Measurements from ENCODE around the gene ADARB1. TPM values are rescaled to one million over a fixed set of nuclear protein-coding genes. Genes with fewer than 3 reads are reported as not detected.

ADARB1 gene
- total RNA-seq, 1 experiment from 2014 or later, result 15.8 TPM

DNA sequence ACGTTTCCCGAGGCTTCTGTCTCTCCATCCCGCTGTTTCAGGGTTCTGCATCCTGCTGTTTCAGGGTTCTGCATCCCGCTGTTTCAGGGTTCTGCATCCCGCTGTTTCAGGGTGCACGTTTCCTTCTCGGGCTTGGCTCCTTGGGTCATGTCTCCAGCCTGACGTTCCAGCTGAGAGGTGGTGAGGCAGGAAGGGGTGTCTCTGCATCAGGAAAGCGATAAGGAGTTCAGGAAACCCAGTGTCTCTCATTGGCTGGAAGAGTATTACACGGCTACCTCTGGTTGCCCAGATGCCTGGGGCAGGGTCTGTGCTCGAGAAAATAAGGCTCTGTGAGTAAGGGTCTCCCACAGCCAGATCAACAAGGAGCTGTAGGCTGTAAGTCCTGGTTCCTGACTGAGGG is 21.1 kb downstream of the ADARB1 start:
- H3K4ac ChIP-seq (ENCODE audit: low read depth, low read length), result no peak overlapping the region
- peak overlapping the region; percentile 50 for H3K14ac ChIP-seq (ENCODE audit: insufficient read depth, low read length)
- Mint-ChIP-seq H3K27ac (no peak overlapping the region), H3K9me3 (no peaks in the 10 kb centered on the region), H3K36me3 (ENCODE audit: insufficient read depth in 1 of 3, low read depth in 3 of 3) (no peaks in the 10 kb centered on the region), H3K4me3 (no peak overlapping the region), H3K27me3 (ENCODE audit: low read depth) (no peaks in the 10 kb centered on the region; the same call in none of the 2 replicates), H3K4me1 (peaks cover 0 to 11% of the 10 kb centered on the region in 2 experiments; a peak in 1 of 4 replicates)
- H2BK15ac ChIP-seq (ENCODE audit: low read depth, low read length), result no peak overlapping the region
- no peak overlapping the region for H2AK5ac ChIP-seq (ENCODE audit: insufficient read length, low read length)
- no peaks in the 10 kb centered on the region; the same call in 1 of the 2 replicates for H3K27me3 ChIP-seq (ENCODE audit: insufficient read depth, low read length)
- H3K4me1 ChIP-seq (ENCODE audit: insufficient read depth, low read length), result no peaks in the 10 kb centered on the region
- no peak overlapping the region for H3K23ac ChIP-seq (ENCODE audit: insufficient read length, low read depth, low read length)
- no peaks in the 10 kb centered on the region for H3K79me1 ChIP-seq (ENCODE audit: insufficient read depth, low read depth, low read length, poor library complexity, severe bottlenecking)
- no peak overlapping the region for H3T11ph ChIP-seq (ENCODE audit: low read length)
- no peak overlapping the region for H3K56ac ChIP-seq (ENCODE audit: insufficient read length, low read depth, low read length)
- H3K79me2 ChIP-seq (ENCODE audit: insufficient read depth, low read length), result no peaks in the 10 kb centered on the region
- no peak overlapping the region for H2BK12ac ChIP-seq (ENCODE audit: insufficient read length, low read depth, low read length)
- WGBS (ENCODE audit: extremely low coverage, insufficient read length, low lambda C conversion rate), result no CpG with 5 or more reads among the region's 11 CpGs
- H3K9ac ChIP-seq (ENCODE audit: extremely low read depth, insufficient read length, low read length), result no peak overlapping the region
- no peak overlapping the region for H3K4me2 ChIP-seq (ENCODE audit: insufficient read depth, insufficient read length, low read length)
- H4K8ac ChIP-seq (replicated peaks; ENCODE audit: insufficient read length, low read depth, low read length), result no peak overlapping the region
- peak overlapping the region; percentile 37 for H4K91ac ChIP-seq (ENCODE audit: insufficient read length, low read depth, low read length)
- H2BK20ac ChIP-seq (ENCODE audit: low read depth, low read length, poor library complexity, severe bottlenecking), result no peak overlapping the region
- H2BK5ac ChIP-seq (ENCODE audit: insufficient read length, low read length), result no peak overlapping the region
- H3K23me2 ChIP-seq (ENCODE audit: insufficient read length, low read depth, low read length, poor library complexity, severe bottlenecking), result no peaks in the 10 kb centered on the region
- no peaks in the 10 kb centered on the region for H4K20me1 ChIP-seq (ENCODE audit: control insufficient read depth, insufficient read depth, insufficient read length)
- no peak for TF ChIP-seq CTCF (conservative IDR thresholded peaks at IDR 0.05)
- no peak overlapping the region for H2AFZ ChIP-seq (ENCODE audit: low read length)
- no peak overlapping the region for H2BK120ac ChIP-seq (ENCODE audit: low read depth, low read length, poor library complexity, severe bottlenecking)
- no peak for DNase-seq
- no peak overlapping the region for H4K5ac ChIP-seq (ENCODE audit: insufficient read length, low read depth, low read length)
- H3K9me3 ChIP-seq (ENCODE audit: control insufficient read depth, low read depth, low read length), result no peaks in the 10 kb centered on the region
- H3K18ac ChIP-seq (ENCODE audit: insufficient read length, low read depth, low read length), result no peak overlapping the region
- no peak overlapping the region for H3K27ac ChIP-seq (ENCODE audit: insufficient read length, low read depth, low read length)
